Stimulated activated CD4-positive, alpha-beta T cell treated with anti-CD3 and anti-CD28 coated beads, Interleukin-4, amount 100 ng/mL, for 48 hours (primary cell): ENCODE data around the gene CRTC3.
"Not testable (repeated sequence)": the region's sequence is repeated elsewhere in the genome, so short reads cannot be mapped to it uniquely, and the experiment has no call there.

ENCODE experiments used
- DNase-seq, 2 donors: peaks; one replicate each; pipeline ENCODE4 v3.0.0-alpha.2; 2020; ENCODE audit warnings: low read depth in 2 of 2

CRTC3 gene

DNA sequence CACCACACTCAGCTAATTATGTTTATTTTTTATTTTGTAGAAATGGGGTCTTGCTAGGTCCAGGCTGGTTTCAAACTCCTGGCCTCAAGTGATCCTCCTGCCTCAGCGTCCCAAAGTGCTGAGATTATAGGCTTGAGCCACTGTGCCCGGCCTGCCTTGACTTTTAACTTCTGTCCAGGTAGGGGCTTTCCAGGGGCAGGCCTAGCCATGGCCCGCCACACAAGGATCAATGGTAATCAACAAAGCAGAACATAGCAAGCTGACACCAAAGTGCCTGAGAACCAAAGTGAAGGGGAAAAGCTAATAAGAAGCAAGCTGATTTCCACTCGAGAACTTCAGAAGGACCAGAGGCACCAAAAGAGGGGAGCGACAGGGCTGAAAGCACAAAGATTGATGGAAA is 9.4 kb upstream of the CRTC3 start:
- DNase-seq, result no peak

DNA sequence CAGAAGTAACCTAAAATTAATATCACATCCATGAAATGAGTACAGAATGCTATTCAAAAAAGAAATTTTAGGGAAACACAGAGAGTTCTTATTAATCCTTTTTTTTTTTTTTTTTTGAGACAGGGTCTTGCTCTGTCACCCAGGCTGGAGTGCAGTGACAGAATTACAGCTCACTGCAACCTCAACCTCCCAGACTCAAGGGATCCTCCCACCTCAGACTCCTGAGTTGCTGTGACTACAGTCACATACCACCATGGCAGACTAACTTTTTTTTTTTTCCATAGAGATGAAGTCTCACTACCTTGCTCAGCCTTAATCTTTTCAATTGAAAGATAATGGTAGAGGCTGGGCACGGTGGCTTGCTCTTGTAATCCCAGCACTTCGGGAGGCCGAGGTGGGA is 6.3 kb upstream of the CRTC3 start:
- no peak for DNase-seq

DNA sequence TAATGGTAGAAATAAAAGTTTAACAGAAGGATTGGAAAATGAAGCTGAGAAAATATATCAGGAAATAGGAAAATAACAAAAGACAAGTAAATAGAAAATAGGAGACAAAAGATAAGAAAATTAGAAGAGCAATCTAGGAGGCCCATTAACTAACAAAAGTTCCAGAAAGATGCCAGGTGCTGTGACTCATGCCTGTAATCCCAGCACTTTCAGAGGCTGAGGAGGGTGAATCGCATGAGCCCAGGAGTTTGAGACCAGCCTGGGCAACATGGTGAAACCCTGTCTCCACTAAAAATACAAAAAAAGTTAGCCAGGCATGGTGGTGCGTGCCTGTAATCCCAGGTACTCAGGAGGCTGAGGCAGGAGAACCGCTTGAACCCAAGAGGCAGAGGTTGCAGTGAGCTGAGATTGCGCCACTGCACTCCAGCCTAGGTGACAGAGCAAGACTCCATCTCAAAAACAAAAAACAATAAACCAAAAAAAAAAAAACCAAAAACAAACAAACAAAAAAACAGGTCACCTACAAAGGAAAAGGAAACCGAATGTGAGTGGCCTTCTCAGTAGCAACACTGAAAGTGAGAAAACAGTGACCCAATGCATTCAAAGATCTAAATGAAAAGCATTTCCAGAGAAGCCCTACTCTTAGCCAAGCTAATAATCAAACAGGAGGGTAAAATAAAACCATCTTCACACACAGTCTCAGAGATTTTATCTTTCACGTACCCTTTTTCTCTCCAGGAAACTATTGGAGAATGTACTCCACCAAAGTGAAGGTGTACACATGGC is 5.5 kb upstream of the CRTC3 start:
- not testable (repeated sequence) for DNase-seq

DNA sequence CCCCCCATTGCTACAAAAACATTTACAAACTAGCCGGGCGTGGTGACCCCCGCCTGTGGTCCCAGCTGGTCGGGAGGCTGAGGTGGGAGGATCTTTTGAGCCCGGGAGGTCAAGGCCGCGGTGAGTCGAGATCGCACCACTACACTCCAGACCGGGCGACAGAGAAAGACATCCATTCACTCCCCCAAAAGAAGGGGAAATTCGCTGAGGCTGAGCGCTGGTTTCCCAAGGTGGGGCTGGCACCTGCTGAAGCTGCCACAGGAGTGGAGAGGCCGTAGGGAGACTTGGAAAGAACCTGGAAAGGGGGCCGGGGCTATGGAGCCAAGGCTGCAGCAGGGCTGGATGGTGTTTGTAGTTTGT is 732 bp upstream of the CRTC3 start:
- no peak for DNase-seq

DNA sequence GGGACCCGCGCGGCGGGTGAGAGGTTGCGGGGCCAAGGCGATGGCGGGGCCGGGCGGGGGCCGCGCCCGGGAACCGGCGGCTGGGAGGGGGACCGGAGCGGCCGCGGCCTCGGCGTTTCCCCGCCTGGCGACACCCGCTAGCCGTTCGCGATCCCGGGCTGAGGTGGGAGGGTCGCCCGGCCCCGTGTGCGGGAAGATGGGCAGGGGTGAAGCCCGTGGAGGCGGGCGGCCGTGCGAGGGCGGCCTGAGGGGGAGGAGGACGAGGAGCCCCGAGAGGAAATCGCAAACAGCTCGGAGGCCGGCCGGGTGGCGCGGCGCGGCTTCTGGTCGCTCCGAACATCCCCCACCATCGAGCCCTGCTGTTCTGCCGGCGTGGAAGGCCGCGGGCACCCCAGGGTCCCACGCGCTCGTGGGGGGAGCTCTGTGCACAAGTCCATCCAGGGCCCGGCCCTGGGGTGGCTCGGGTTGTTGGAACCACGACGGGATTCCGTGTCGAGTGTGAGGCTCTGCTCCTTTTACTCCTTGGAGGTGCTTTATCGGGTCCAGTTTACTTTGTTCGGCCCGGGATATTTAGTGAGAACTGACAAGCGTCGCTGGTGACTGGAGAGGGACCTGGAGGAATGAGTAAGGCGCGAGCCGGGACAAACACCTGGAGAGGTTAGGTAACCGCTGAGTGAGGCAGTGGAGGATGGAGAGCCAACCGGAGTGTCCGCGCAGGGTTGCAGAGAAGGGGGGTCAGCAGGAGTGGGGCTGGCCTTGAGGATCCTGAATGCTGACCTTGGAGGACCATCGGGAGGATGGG is 728 bp downstream of the CRTC3 start:
- peak; percentile 27 to 31 for DNase-seq

DNA sequence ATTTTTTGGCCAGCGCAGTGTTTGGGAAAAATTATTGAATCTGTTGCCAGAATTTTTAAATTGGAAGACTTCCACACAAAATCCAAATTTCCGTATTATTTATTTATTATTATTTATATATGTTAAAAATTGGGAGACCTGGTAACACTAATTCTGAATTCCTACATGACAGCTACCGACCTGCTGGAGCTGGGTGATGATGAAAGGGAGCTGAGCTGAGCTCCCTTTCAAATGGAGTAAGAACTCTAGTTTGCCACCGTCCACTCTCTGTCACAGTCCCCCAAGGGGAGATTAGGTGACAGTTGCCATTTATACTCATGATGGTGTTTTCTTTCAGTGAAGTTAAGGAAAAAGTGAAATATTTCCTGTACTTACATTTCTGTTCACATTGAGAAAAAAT is 1.4 kb downstream of the CRTC3 start:
- no peak for DNase-seq

DNA sequence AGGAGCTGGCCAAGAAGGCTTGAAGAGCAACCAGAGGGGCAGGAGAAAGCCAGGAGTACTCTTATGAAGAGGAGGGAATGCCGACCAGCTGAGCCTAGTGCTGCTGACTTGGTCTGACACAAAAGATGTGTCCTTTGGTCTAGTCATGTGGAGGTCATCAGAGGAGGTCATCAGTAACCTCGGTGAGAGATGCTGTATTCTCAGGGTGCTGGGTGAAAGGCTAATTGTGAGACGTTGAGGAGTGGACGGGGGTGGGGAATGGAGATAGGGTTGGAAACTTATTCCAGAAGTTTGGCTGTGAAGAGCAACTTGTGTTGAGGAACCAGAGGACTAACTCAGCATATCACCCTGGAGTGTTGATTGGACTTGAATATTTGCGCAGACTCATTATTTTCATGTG is 5.5 kb downstream of the CRTC3 start:
- no peak for DNase-seq

DNA sequence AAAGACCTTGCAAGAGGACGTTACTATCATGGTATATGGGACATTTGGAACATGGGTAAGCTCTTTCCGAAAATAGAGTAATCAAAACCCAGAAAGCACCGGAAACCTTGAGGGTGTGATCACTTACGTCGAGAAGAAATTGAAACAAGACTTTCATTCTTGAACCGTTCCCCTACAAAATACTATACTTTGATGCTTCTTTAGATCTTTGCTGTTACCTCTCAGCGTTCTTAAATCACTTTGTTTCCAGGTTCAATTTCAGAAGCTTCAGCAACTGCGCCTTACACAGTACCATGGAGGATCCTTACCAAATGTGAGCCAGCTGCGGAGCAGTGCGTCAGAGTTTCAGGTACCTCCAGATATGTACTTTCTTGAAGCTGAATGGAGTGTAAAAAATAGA is 10.1 kb downstream of the CRTC3 start:
- peak in 1 of 2 donors; percentile 16 for DNase-seq

DNA sequence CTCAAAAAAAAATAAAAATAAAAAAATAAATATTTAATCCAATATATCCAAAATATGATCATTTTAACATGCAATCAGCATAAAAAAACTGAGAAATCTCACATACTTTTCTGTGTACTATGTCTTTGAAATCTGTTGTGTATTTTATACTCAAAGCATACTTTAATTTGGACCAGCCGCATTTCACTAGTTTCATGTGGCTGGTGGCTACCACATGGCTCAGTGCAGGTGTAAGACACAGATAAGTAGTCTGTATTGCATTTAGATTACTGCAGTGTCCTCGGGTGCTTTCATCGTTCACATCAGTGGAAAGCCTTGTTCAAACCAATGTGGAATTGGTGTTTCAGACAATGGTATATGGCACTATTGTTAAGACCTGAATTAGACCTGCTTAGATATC is 11.0 kb downstream of the CRTC3 start:
- DNase-seq, result no peak

DNA sequence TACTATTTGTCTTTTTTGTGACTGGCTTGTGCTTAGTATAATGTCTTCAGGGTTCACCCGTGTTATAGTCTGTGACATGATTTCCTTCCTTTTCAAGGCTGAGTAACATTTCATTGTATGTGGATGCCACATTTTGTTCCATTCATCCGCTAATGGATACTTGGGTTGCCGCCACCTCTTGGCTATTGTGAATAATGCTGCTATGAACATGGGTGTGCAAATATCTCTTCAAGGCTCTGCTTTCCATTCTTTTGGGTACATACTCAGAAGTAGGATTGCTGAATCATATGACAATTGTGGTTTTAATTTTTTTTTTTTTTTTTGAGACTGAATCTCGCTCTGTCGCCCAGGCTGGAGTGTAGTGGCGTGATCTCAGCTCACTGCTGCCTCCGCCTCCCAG is 15.4 kb downstream of the CRTC3 start:
- no peak for DNase-seq

DNA sequence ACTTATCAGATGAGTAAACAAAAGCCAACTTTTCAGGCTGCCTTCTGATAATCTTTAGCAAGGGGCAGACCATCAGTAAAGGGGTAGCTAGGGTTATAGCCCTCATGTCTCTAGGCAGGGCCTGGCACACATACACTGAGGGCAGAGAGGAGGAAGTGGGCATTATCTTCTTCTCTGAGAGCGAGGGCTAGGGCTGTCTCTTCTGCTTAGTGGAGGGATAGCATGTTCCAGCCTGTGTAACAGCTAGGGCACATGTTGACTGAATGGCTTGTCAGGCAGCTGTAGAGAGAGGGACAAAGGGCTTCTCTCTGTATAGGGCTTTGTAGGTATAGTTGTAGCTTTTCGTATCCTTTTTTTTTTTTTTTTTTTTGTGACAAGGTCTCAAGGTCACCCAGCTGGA is 17.8 kb downstream of the CRTC3 start:
- DNase-seq, result no peak

DNA sequence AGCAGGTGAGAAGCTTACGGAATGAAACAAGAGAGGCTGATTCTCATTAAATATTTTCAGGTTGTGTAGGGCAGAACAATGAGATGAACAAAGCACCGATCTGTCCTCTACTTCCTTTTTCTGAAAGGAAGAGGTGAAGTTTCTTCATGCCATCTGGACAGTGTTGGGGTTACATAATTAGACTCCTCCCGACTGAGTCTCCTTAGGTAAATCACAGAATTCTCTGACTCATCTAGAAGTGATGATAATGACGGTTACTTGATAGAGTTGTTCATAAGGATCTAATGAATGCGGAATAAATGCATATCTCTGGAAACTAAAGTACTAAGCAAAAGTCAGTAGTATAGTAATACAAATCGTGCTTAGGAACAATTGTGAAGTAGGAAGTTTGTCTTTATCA is 21.2 kb downstream of the CRTC3 start:
- no peak for DNase-seq

DNA sequence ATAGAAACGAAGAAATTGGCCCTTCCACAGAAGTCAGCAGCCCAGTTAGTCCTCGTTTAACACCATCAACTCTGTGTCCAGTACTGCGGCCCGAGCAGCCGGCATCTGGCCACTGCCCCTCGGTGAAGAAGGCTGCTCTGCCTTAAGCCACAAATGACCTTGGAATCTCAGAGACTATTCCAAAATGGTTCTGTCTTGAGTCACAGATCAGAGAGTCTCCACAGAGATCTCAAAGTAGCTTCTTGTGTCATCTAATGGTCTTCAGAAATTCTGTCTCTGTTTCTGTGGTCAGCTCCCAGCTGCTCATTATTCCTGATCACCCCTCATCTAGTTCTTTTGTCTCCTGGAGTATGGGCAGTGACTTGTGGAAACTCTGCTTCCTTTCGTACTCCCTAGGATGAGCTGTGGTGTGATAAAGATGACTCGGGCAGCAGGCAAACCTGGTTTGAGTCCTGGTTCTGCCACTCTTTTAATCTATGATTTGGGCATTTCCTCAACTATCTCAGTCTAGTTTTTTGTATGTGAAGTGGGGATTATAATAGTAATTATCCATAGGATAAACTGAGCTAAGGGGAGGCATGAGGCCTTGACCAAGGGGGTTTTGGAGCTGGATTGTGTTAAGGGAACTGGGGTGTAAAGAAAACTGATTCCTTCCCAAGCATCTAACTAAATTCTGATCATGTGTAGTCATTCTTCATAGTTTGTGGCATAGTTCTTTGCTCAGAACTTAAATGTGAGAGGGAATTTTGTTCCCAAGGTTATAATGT is 22.6 kb downstream of the CRTC3 start:
- DNase-seq, result no peak

DNA sequence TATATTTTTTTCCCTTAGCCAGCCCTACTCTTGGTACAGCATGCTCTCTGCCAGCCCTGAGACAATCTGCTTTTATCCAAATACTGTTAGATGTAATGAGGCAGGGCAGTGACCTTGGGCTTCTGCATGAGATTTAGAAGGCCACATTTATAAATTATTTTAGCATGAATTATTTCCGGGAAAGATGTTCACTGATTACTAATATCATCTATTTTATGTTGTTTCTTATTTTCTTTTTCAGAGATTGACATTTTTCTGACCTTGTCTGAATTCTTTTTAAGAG is 23.1 kb downstream of the CRTC3 start:
- DNase-seq, result no peak

DNA sequence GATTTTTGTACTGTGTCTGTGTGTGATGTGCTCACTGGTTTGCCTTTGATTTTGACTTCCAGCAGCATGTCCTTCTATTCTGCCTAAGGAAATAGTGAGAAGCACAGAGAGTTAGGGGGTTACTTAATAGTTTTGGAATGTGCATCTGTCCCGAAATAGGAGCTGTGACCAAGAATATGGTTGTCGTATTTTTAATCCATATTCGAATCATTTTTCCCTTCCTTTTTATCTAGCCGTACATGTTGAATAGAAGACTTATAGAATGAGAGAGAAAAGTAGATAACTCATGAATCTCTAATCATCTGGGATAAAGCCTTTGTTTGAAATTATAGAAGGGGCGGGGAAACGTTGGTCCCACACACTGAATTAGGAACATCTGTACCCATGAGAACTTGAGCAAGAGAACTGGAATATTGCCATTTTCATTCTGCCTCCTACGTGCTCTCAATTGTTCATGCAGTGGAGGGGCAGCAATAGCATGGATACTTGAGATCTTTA is 23.6 kb downstream of the CRTC3 start:
- no peak for DNase-seq

DNA sequence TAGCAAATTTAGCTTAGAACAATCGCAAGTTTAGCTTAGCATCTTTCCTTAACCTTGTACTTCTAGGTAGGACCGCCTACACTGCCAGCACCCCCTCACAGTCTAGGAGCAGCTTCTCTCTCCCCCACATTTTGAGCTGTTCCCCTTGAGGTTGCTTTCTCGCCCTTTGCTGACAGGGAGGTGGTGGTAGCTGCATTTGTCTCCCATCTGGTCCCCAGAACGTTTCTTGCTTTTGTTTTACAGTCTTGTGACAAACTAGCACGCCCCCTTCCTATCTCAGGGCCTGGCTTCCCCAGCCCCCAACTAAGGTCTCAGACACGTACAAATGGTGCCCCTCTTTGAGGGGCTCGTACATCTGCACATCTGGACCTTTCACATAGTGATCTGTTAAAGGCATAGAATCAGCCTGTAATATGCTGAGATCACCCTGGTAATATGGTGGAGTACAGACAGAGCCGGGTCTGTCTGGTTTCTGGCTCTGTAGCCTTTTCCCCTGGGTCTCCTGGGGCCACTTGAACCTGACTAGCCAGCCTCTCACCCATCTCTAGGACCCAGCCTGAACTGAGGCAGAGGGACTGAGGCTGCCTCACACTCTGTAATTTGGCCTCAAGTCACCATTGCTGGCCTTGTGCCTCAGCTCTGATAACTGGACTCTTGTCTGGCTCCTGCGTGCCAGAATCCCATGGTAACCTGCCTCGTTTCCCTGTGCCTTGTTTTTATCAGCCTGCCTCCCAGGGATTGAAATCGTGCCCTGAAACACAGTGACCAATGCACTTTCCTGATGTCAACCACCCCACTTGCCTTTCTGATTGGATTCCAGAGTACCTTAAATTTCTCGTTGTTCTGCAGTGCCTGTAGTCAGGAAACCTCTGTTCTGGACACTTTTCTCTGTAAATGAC is 27.7 kb downstream of the CRTC3 start:
- no peak for DNase-seq

DNA sequence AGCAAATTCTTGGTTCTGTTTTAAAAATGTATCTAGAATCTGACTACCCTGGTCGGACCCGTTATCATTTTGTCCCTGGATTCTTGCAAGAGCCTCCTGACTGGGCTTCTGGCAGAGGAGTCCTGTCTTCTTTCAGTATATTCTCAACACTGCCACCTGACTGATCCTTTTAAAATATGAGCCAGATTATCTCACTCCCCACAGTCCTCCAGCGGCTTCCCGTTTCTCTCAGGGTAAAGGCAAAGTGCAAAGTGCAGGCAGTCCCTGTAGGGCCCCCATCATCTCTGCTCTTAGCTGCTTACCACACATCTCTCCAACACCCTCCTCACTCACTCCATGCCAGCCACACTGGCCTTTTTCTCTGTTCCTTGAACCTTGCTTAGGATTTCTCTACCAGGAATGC is 28.4 kb downstream of the CRTC3 start:
- no peak for DNase-seq

DNA sequence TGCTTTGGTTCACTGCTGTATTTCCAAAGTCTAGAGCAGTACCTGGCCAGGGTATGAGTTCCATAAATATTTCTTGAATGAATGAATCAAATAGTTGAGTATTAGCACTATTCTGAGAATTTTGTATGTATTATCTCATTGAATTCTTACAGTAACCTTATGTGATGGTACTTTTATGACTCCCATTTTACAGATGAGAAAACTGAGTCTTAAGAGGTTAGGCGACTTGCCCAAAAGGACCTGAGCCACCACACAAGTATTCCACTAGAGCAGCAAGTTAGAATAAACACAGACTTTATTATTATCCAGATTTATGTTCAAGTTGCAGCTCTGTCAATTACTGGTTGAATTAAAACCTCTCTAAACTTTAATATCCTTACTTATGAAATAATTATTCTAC is 29.4 kb downstream of the CRTC3 start:
- no peak for DNase-seq

DNA sequence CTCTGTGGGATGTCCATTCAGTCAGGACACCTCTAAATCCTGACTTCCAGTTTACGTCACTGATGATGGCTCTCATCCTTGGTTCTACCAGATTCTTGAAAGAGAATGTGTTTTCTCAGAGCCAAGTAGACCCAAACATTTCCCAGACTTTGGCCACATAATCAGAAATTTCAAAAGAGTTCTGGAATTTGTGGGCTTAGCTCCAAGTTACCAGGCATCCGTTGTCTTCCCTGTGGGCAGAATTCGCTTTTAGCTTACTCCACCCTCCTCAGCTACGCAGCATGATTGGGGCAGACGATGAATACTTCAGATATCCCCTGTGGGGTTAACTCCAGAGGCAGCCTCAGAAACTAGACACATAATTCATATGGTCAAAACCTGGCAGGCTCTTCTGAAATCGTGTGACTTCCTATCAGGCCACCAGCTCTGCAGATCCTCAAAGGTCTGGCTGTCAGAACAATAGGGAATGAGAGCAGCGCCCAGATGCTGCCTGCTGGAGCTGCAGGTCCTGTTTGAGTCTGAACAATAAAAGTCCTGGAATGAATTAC is 30.6 kb downstream of the CRTC3 start:
- DNase-seq, result no peak

DNA sequence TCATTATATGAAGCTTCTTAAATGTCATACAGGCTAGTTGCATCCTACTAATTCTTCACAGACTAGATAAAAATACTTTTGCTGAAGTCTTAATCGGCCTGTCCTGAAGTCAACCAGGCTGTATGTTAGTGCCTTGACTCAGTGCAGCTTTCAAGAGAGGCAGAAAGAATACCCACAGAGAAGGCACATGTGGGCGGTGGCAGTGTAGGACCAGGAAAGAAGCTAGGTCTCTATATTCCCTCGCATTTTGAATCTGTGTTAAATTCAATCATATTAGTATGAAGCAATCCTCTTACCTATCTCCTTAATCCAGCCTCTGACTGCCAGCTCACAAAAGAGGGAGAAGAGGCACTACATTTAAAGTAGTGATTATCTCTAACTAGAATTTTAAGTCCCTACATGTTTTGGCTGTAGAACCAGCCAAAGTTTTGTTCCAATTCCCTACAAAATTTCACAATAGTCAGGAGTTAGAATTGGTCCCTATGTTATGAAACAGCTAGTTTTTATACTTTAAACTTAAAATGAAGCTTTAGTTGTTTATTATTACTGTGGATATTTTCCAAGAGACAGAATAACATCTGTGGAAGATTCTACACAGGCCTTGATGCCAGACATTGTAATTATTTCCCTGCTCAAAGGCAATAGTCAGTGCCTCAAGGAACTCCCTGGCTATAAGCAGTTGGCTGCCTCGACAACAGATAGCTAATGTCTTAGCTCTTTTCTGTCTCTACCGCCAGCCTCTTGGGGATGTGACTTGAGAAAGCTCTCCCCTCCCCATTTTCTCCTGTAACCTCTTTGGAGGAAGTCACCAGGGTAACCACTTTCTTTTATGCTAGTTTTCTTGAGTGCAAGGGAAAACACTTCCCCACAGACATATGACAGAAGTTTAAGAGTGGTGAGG is 31.9 kb downstream of the CRTC3 start:
- DNase-seq, result no peak
